Measurements from ENCODE around the gene RPL39L.
"Not testable (repeated sequence)": the region's sequence is repeated elsewhere in the genome, so short reads cannot be mapped to it uniquely, and the experiment has no call there.

- TF ChIP-seq POLR2A (IDR thresholded peaks at IDR 0.05; ENCODE audit: extremely low read depth, insufficient read length); CTCF (IDR thresholded peaks at IDR 0.05; ENCODE audit: low read depth, low read length); MAX (IDR thresholded peaks at IDR 0.05; ENCODE audit: low read depth, low read length); MYC (IDR thresholded peaks at IDR 0.05; ENCODE audit: low read depth, low read length): not testable (repeated sequence)
Measured at GRCh38 chr3:187133181-187133580, 6.1 kb downstream of the RPL39L start.
